Nephron (organoid): ENCODE data around the gene POU2AF3.

ENCODE experiments used
- H3K27ac Mint-ChIP-seq, 3 experiments: 2 replicates each; pipeline ENCODE4 v1.8.0; 2020; ENCODE audit warnings: mixed read lengths in 3 of 3, mild to moderate bottlenecking in 2 of 3, moderate library complexity in 1 of 3
- H3K27me3 Mint-ChIP-seq: 2 replicates; pipeline ENCODE4 v1.8.0; 2021; ENCODE audit warnings: low read depth, mild to moderate bottlenecking, moderate library complexity, mixed read lengths
- H3K36me3 Mint-ChIP-seq: 2 replicates; pipeline ENCODE4 v1.8.0; 2020; ENCODE audit warnings: low read depth, mixed read lengths
- H3K4me1 Mint-ChIP-seq: 2 replicates; pipeline ENCODE4 v1.8.0; 2020; ENCODE audit warnings: mixed read lengths
- H3K4me3 Mint-ChIP-seq, 3 experiments: 2 replicates each; pipeline ENCODE4 v1.8.0; 2020; ENCODE audit warnings: mild to moderate bottlenecking in 3 of 3, mixed read lengths in 3 of 3, moderate library complexity in 2 of 3
- H3K9me3 Mint-ChIP-seq: 2 replicates; pipeline ENCODE4 v1.8.0; 2020; ENCODE audit warnings: mixed read lengths
- TF ChIP-seq, protein P1 (sequence below), 3 experiments: fragments of 200-600 bp; sonication (generic); IDR thresholded peaks; one replicate each; pipeline ENCODE4 v1.5.0; 2021; ENCODE audit warnings: antibody characterized with exemption in 3 of 3; ENCODE audit not compliant: unreplicated experiment in 3 of 3

POU2AF3 gene

DNA sequence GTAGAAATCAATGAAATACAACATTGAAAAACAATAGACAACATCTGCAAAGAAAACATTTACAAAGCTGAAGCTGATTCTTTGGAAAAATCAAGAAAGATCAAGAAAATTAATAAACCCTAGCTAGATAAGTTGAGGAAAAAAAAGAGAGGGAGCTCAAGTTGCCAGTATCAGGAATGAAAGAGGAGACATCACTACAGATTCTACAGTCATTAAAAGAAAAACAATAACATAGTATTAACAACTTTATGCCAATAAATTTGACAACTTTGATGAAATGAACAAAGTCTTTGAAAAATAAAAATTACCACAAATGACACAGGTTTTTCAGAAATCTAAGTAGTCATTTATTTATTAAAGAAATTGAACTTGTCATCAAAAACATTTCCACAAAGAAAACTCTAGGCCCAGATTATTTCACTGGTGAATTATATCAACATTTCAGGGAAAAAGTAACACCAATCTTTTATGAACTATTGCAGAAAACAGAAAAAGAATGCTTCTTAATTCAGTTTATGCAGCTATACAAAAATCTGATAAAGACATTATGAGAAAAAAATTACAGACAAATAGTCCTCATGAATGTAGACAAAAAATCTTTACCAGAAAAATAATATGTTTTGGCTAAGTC is 41.5 kb downstream of the POU2AF3 start:
- H3K4me3 Mint-ChIP-seq, result no peak overlapping the region
- TF ChIP-seq, protein P1, sequence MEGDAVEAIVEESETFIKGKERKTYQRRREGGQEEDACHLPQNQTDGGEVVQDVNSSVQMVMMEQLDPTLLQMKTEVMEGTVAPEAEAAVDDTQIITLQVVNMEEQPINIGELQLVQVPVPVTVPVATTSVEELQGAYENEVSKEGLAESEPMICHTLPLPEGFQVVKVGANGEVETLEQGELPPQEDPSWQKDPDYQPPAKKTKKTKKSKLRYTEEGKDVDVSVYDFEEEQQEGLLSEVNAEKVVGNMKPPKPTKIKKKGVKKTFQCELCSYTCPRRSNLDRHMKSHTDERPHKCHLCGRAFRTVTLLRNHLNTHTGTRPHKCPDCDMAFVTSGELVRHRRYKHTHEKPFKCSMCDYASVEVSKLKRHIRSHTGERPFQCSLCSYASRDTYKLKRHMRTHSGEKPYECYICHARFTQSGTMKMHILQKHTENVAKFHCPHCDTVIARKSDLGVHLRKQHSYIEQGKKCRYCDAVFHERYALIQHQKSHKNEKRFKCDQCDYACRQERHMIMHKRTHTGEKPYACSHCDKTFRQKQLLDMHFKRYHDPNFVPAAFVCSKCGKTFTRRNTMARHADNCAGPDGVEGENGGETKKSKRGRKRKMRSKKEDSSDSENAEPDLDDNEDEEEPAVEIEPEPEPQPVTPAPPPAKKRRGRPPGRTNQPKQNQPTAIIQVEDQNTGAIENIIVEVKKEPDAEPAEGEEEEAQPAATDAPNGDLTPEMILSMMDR (IDR thresholded peaks at IDR 0.05; ENCODE audit: unreplicated experiment in 3 of 3), result no peak
- H3K4me1 Mint-ChIP-seq, result peaks cover 16% of the 10 kb centered on the region
- H3K9me3 Mint-ChIP-seq, result peaks cover 15% of the 10 kb centered on the region
- H3K27ac Mint-ChIP-seq, result no peak overlapping the region
- H3K36me3 Mint-ChIP-seq, result no peaks in the 10 kb centered on the region
- peaks cover 5% of the 10 kb centered on the region for H3K27me3 Mint-ChIP-seq

DNA sequence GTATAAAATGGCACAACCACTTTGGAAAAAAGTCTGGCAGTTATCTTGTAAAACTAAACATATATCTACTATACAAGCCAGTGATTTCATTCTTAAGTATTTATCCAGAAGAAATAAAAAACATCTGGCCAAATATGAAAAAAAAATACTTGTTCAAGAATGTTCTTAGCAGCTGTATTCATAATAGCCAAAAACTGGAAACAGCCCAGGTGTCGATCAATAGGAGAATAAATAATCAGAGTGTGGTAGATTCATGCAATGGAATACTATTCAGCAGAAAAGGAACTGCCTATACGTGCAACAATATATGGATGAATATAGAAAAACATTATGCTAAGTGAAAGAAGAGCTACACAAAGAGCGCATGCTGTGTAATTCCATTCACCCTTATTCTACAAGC is 44.0 kb downstream of the POU2AF3 start:
- Mint-ChIP-seq H3K27me3 (peaks cover 5% of the 10 kb centered on the region), H3K4me1 (peaks cover 6% of the 10 kb centered on the region), H3K4me3 (no peak overlapping the region), H3K9me3 (peaks cover 15% of the 10 kb centered on the region), H3K27ac (no peak overlapping the region), H3K36me3 (no peaks in the 10 kb centered on the region)
- TF ChIP-seq, protein P1 (IDR thresholded peaks at IDR 0.05; ENCODE audit: unreplicated experiment in 3 of 3), result no peak

DNA sequence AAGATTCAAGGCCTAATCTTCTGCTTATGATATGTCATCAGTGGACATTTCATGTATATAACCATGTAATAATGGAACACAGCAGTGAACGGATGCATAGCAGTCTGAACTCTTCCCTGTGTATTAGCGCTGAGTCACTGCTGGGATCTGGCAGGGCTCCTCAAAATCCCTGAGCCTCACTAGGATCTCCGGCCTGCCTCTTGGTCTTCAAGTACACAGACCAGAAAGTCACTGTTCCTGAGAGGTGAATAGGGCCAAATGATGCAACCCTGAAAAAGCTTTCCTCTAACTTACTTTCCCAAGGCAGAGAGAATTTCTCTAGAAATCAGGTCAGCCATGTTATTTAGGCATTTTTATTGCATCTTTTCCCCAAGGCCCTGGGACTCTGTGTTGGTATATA is 45.7 kb downstream of the POU2AF3 start:
- H3K27me3 Mint-ChIP-seq, result peaks cover 5% of the 10 kb centered on the region
- H3K4me3 Mint-ChIP-seq, result no peak overlapping the region
- H3K27ac Mint-ChIP-seq, result peak overlapping the region in 1 of 3 experiments; percentile 68
- TF ChIP-seq, protein P1 (IDR thresholded peaks at IDR 0.05; ENCODE audit: unreplicated experiment in 3 of 3), result no peak
- peaks cover 6% of the 10 kb centered on the region for H3K4me1 Mint-ChIP-seq
- H3K9me3 Mint-ChIP-seq, result peaks cover 9% of the 10 kb centered on the region
- H3K36me3 Mint-ChIP-seq, result no peaks in the 10 kb centered on the region

DNA sequence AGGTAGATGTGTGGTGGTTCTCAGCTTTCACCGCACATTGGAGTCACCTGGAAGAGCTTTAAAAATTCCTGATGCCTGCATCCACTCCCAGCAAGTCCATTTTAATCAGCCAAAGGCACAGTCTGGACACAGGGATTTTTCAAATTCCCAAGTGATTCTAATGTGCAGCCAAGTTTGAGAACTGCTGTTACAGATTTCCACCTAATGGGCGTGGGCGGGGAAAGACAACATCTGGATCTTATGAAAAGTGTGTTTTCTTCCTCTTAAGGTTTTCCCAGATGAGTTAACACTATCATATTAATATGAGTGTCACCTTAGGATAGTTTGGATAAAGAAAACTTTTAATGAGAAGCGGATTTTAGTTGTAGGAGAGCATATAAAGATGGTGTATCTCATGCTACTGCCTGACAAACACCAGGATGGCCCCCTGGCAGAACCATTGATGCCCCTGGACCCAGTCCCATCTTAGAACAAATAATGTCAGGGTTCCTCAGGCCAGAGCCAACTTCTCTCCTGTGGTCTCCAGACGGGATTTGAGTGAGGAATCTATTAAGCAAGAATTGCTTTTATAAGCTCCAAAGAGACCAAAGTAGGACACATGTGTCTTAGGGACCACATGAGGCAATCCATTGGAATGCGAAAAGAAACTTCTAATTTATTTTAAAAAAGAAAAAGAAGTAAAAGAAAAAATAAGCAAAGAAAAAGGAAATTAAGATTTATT is 48.8 kb downstream of the POU2AF3 start:
- Mint-ChIP-seq H3K36me3 (no peaks in the 10 kb centered on the region), H3K27me3 (peaks cover 5% of the 10 kb centered on the region), H3K9me3 (no peaks in the 10 kb centered on the region), H3K4me3 (no peak overlapping the region), H3K27ac (no peak overlapping the region), H3K4me1 (peaks cover 24% of the 10 kb centered on the region)
- TF ChIP-seq, protein P1 (IDR thresholded peaks at IDR 0.05; ENCODE audit: unreplicated experiment in 3 of 3), result no peak

DNA sequence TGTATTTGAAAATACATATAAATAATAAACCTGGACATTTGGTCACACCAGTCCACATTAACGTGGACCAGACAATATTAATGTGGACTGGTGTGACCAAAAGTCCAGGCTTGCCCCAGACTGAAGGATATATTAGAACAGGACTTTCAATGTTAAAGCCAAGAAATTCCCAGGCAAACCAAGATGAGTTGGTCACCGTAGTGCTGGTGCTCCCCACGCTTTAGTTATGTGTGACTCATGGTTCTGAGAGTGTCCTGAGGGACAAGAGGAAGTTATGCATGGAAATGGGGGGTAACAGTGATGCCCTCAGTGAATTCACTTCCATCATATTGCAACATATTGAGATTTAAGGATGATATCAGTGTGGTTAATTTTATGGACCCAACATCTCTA is 49.4 kb downstream of the POU2AF3 start:
- H3K9me3 Mint-ChIP-seq, result no peaks in the 10 kb centered on the region
- no peak overlapping the region for H3K27ac Mint-ChIP-seq
- no peak overlapping the region for H3K4me3 Mint-ChIP-seq
- peaks cover 5% of the 10 kb centered on the region for H3K27me3 Mint-ChIP-seq
- no peaks in the 10 kb centered on the region for H3K36me3 Mint-ChIP-seq
- TF ChIP-seq, protein P1 (IDR thresholded peaks at IDR 0.05; ENCODE audit: unreplicated experiment in 3 of 3), result no peak
- H3K4me1 Mint-ChIP-seq, result peaks cover 25% of the 10 kb centered on the region

DNA sequence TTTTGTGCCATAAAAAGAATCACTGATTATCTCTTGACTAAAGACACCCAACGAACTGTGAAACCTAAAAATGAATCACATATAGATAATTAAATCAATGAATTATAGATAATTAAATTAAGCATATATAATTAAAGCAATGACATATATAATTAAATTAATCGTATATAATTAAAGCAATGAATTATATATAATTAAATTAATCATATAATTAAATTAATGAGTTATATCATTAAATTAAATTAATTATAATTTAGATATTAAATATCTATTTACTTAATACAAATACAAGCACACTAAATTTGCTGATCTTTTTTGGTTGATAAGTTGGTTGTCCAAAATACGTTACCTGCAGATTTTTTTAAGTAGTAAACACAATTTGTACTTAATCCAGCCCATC is 49.8 kb downstream of the POU2AF3 start:
- Mint-ChIP-seq H3K4me1 (peaks cover 29% of the 10 kb centered on the region), H3K9me3 (no peaks in the 10 kb centered on the region), H3K36me3 (no peaks in the 10 kb centered on the region), H3K27me3 (peaks cover 9% of the 10 kb centered on the region), H3K27ac (no peak overlapping the region), H3K4me3 (no peak overlapping the region)
- TF ChIP-seq, protein P1 (IDR thresholded peaks at IDR 0.05; ENCODE audit: unreplicated experiment in 3 of 3), result no peak
